K562 (cell line): ENCODE results near the gene GABRR1. TPM values are rescaled to one million over a fixed set of nuclear protein-coding genes. Genes with fewer than 3 reads are reported as not detected.

Source experiments
- ATAC-seq: fragments of 200-7000 bp; cut with Tn5 transposase; 3 replicates; pipeline ENCODE4 v1.9.1; 2020; ENCODE audit warnings: moderate library complexity
- BruUV-seq: library from RNA; stranded (reverse); fragments of 400-500 nt; replicated peaks from 2 replicates; lab custom pipeline; 2021; lab: Mats Ljungman, UMichigan
- CTCF ChIA-PET: fragments of 300-600 bp; formaldehyde crosslinking; extraction: SDS; loops from one replicate; lab custom pipeline; 2021; ENCODE audit warnings: low intra/inter-chr PET ratio; lab: Yijun Ruan, JAX
- POLR2A ChIA-PET: fragments of 300-600, 350-650 bp; sonication (Branson Sonifier 250); formaldehyde crosslinking; extraction: SDS; loops from one replicate; lab custom pipeline; 2021; ENCODE audit warnings: antibody characterized with exemption, inconsistent platforms; lab: Yijun Ruan, JAX
- DNase-seq, 4 experiments: peaks; one replicate each; pipeline versions ENCODE4 v3.0.0 to v3.0.0-alpha.2; 2011 to 2018; ENCODE audit warnings: low spot score in 3 of 4, mixed read lengths in 3 of 4; ENCODE audit errors: extremely low read depth in 1 of 4
- FAIRE-seq: peaks from 2 replicates; lab custom pipeline; 2011; peaks lifted over from hg19 to GRCh38; lab: Jason Lieb, UNC
- H2AFZ ChIP-seq: 2 replicates; pipeline ENCODE4 v1.6.0; 2011; ENCODE audit warnings: low read depth, low read length, control low read depth, inconsistent platforms
- H3K27ac ChIP-seq: fragments of 200-600 bp; 3 replicates; pipeline ENCODE4 v1.8.0; 2011; ENCODE audit warnings: low read depth, mild to moderate bottlenecking, control low read depth, inconsistent platforms, low read length, moderate library complexity, mixed read lengths; ENCODE audit errors: extremely low read depth
- H3K27me3 ChIP-seq, 2 experiments: fragments of 300-600 bp in 1 of 2; 2 replicates in 1 of 2; 3 replicates in 1 of 2; pipeline versions ENCODE4 v1.6.0 to v1.8.0; 2011; ENCODE audit warnings: inconsistent platforms in 2 of 2, low read length in 2 of 2, mild to moderate bottlenecking in 1 of 2, mixed read lengths in 1 of 2, moderate library complexity in 1 of 2; ENCODE audit not compliant: control insufficient read depth in 2 of 2, insufficient read depth in 2 of 2
- H3K36me3 ChIP-seq: fragments of 300-600 bp; 3 replicates; pipeline ENCODE4 v1.8.0; 2011; ENCODE audit warnings: mild to moderate bottlenecking, low read length, inconsistent platforms; ENCODE audit not compliant: control insufficient read depth, insufficient read depth
- H3K4me1 ChIP-seq, 2 experiments: fragments of 200-600 bp in 1 of 2; replicated peaks in 1 of 2; 2 replicates in 1 of 2; 3 replicates in 1 of 2; pipeline versions ENCODE4 v1.5.1 to v1.8.0; 2011; ENCODE audit warnings: inconsistent platforms in 2 of 2, low read length in 2 of 2, mild to moderate bottlenecking in 1 of 2, mixed read lengths in 1 of 2, moderate library complexity in 1 of 2; ENCODE audit not compliant: control insufficient read depth in 2 of 2, insufficient read depth in 2 of 2
- H3K4me2 ChIP-seq: 2 replicates; pipeline ENCODE4 v1.6.1; 2011; ENCODE audit warnings: low read length, control low read depth, inconsistent platforms, mixed read lengths; ENCODE audit not compliant: insufficient read depth
- H3K4me3 ChIP-seq: fragments of 200-600 bp; sonication (generic), shearing (Covaris generic); 2 replicates; pipeline ENCODE4 v1.5.1; 2016; ENCODE audit warnings: control low read depth, inconsistent platforms
- H3K79me2 ChIP-seq: fragments of 200-600 bp; 3 replicates; pipeline ENCODE4 v1.8.0; 2011; ENCODE audit warnings: low read length, inconsistent platforms; ENCODE audit not compliant: control insufficient read depth, insufficient read depth
- H3K9ac ChIP-seq, 2 experiments: 2 replicates each; pipeline versions ENCODE4 v1.6.0 to v1.6.1; 2011; ENCODE audit warnings: low read depth in 2 of 2, low read length in 2 of 2, control low read depth in 1 of 2, inconsistent platforms in 1 of 2, mild to moderate bottlenecking in 1 of 2, mixed read lengths in 1 of 2; ENCODE audit not compliant: insufficient read depth in 1 of 2
- H3K9me1 ChIP-seq: one replicate; pipeline ENCODE4 v1.6.0; 2011; ENCODE audit warnings: inconsistent platforms, mild to moderate bottlenecking, low read length, moderate library complexity; ENCODE audit not compliant: control insufficient read depth, insufficient read depth
- H3K9me3 ChIP-seq: replicated peaks from 2 replicates; pipeline ENCODE4 v1.5.1; 2011; ENCODE audit warnings: low read depth, low read length, inconsistent platforms; ENCODE audit not compliant: control insufficient read depth, insufficient read depth
- H4K20me1 ChIP-seq: replicated peaks from 2 replicates; pipeline ENCODE4 v1.6.1; 2011; ENCODE audit warnings: low read length, inconsistent platforms, mixed read lengths; ENCODE audit not compliant: control insufficient read depth, insufficient read depth
- ATF2 ChIP-seq: sonication (generic); formaldehyde crosslinking; IDR thresholded peaks from 2 replicates; pipeline ENCODE4 v1.8.1; 2022; ENCODE audit warnings: missing genetic modification reagents
- ELF2 ChIP-seq: fragments of 250-450 bp; sonication (Bioruptor Pico); IDR thresholded peaks from 2 replicates; pipeline ENCODE4 v1.5.0; 2021; ENCODE audit warnings: mild to moderate bottlenecking
- FOXP4 ChIP-seq: sonication (generic); formaldehyde crosslinking; IDR thresholded peaks from 2 replicates; pipeline ENCODE4 v1.8.0; 2022; ENCODE audit warnings: mild to moderate bottlenecking, missing genetic modification reagents, borderline replicate concordance
- MIER1 ChIP-seq: fragments of 450-650 bp; IDR thresholded peaks from 2 replicates; pipeline ENCODE4 v1.6.1; 2016; ENCODE audit warnings: antibody characterized with exemption, mild to moderate bottlenecking, low read depth
- POU5F1 ChIP-seq: fragments of 150-350 bp; IDR thresholded peaks from 2 replicates; pipeline ENCODE4 v1.6.1; 2014; ENCODE audit warnings: borderline replicate concordance, low read length, low read depth, mild to moderate bottlenecking; ENCODE audit not compliant: partially characterized antibody
- PRPF4 ChIP-seq: fragments of 200-400 bp; formaldehyde crosslinking; IDR thresholded peaks from one replicate; pipeline ENCODE4 v1.6.1; 2017; ENCODE audit warnings: low read length, low read depth, mild to moderate bottlenecking; ENCODE audit not compliant: insufficient read depth, poor library complexity, severe bottlenecking
- RHOXF2B ChIP-seq: fragments of 250-450 bp; sonication (Bioruptor Pico); conservative IDR thresholded peaks from 2 replicates; pipeline ENCODE4 v1.5.1; 2021
- RNF2 ChIP-seq: sonication (generic); IDR thresholded peaks from 2 replicates; pipeline ENCODE4 v1.6.1; 2016
- RREB1 ChIP-seq: fragments of 250-450 bp; sonication (Bioruptor Pico); IDR thresholded peaks from 2 replicates; pipeline ENCODE4 v1.4.0; 2020
- SRF ChIP-seq, 2 experiments: fragments of 250-450, 450-650 bp in 1 of 2; sonication (Bioruptor Pico) in 1 of 2; sonication (generic) in 1 of 2; formaldehyde crosslinking; IDR thresholded peaks; 2 replicates each; pipeline versions ENCODE4 v1.5.0 to v1.5.1; 2020 to 2022; ENCODE audit warnings: mild to moderate bottlenecking in 1 of 2, missing genetic modification reagents in 1 of 2
- WGBS: fragments of 100-300 bp; shearing (Covaris generic); methylation state at CpG from one replicate; pipeline ENCODE4 v1.1.6; 2016; ENCODE audit warnings: low coverage, mixed read lengths; ENCODE audit not compliant: insufficient coverage; ENCODE audit errors: missing lambda C conversion rate; 5-methylcytosine and 5-hydroxymethylcytosine counted together
- in situ Hi-C: fragments of 300-500 bp; cut with MboI; formaldehyde crosslinking; loops from 4 replicates; pipeline ENCODE4 v1.15.0; 2018; ENCODE audit warnings: inconsistent platforms, mixed read lengths
- intact Hi-C: fragments of 100-400 bp; cut with micrococcal nuclease; formaldehyde crosslinking; loops from 2 replicates; pipeline ENCODE4 v1.14.2; 2022
- polyA plus RNA-seq, 8 experiments: library from polyadenylated mRNA; depleted of rRNA in 4 of 8; stranded (reverse) in 5 of 8; unstranded in 3 of 8; fragments of >200 nt; fragmentation: Nextera tagmentation in 2 of 8; fragmentation: Illumina TruSeq in 1 of 8; extraction: Ambion mirVana in 2 of 8; extraction: Trizol in 1 of 8; gene quantifications; 2 replicates each; pipeline versions ENCODE4 v1.2.1 to v1.2.3, GENCODE V29; 2011 to 2014; ENCODE audit warnings: inconsistent platforms in 1 of 8, missing spikeins in 1 of 8
- total RNA-seq, 7 experiments: library from RNA; depleted of rRNA in 6 of 7; stranded (reverse); fragments of >200 nt in 6 of 7; fragmentation: Illumina TruSeq in 2 of 7; extraction: Trizol in 2 of 7; gene quantifications; 2 replicates each; pipeline versions ENCODE4 v1.2.1 to v1.2.3, GENCODE V29; 2011 to 2021; ENCODE audit warnings: low replicate concordance in 1 of 7

GABRR1 gene
- total and polyA plus RNA-seq, 9 of the 15 experiments (the other 6 are each of a cell fraction or from before 2014, with no cell fraction given): not detected

- CTCF ChIA-PET: no interaction called here
- H3K27ac ChIP-seq: no peak overlapping the region
- no peaks in the 10 kb centered on the region for H3K79me2 ChIP-seq
- no peak for DNase-seq
- in situ Hi-C loops: no loop called here
- no peaks in the 10 kb centered on the region for H3K9me1 ChIP-seq
- WGBS: 1% methylated on average over 9 of the region's 9 CpGs
- no peak for ATAC-seq
- no peaks in the 10 kb centered on the region for H3K4me1 ChIP-seq
- intact Hi-C loops: no loop called here
- BruUV-seq: no TSS peak
- H3K4me3 ChIP-seq: no peak overlapping the region
- H4K20me1 ChIP-seq: no peaks in the 10 kb centered on the region
- H3K4me2 ChIP-seq: no peak overlapping the region
- H3K36me3 ChIP-seq: no peaks in the 10 kb centered on the region
- POLR2A ChIA-PET: interaction anchor here (0.9 kb wide), 1 partner anchor 13 kb away, joined by 3 read pairs; no protein-coding TSS in a partner anchor
- H3K9me3 ChIP-seq: no peaks in the 10 kb centered on the region
- H3K27me3 ChIP-seq: peaks cover 3 to 7% of the 10 kb centered on the region in 2 experiments; a peak in 3 of 5 replicates
- no peak for FAIRE-seq
- H3K9ac ChIP-seq: no peak overlapping the region
- H2AFZ ChIP-seq: no peak overlapping the region
- TF ChIP-seq POU5F1: no peak
- no peak for TF ChIP-seq PRPF4
- TF ChIP-seq RHOXF2B (CRISPR knock-in tag): no peak
- no peak for TF ChIP-seq RREB1
- no peak for TF ChIP-seq SRF (CRISPR knock-in tag; IDR thresholded peaks at IDR 0.05)
- TF ChIP-seq RNF2: no peak
- no peak for TF ChIP-seq ATF2
- TF ChIP-seq ELF2: no peak
- no peak for TF ChIP-seq MIER1
- TF ChIP-seq FOXP4 (CRISPR knock-in tag): no peak
Observed at GRCh38 chr6:89133981-89134380, 83.2 kb downstream of the GABRR1 start.
